HG02885 (cell line): ENCODE measurements around the gene TLL1.

Experiments
- ATAC-seq: cut with Tn5 transposase; IDR thresholded peaks from one replicate; pipeline ENCODE4 v1.9.1; 2021; ENCODE audit warnings: mild to moderate bottlenecking; ENCODE audit not compliant: unreplicated experiment, poor library complexity

Gene TLL1

GRCh38 chr4:165879641-165880040 is 6.6 kb downstream of the TLL1 start:
- ATAC-seq, result no peak

GRCh38 chr4:165894159-165894558 is 21.1 kb downstream of the TLL1 start:
- no peak for ATAC-seq

GRCh38 chr4:165905405-165906027 is 32.5 kb downstream of the TLL1 start:
- ATAC-seq, result no peak

- no peak for ATAC-seq
These were observed 33.2 kb downstream of the TLL1 start for GRCh38 chr4:165906272-165906671.

GRCh38 chr4:165909947-165910346 is 36.9 kb downstream of the TLL1 start:
- no peak for ATAC-seq

- no peak for ATAC-seq
These were observed 42.2 kb downstream of the TLL1 start for GRCh38 chr4:165915215-165915614.

- peak; percentile 40 for ATAC-seq
These were observed 48.5 kb downstream of the TLL1 start for GRCh38 chr4:165921546-165921945.

- ATAC-seq, result no peak
These were observed 49.7 kb downstream of the TLL1 start for GRCh38 chr4:165922747-165923146.

GRCh38 chr4:165926307-165926706 is 53.3 kb downstream of the TLL1 start:
- no peak for ATAC-seq

- no peak for ATAC-seq
These were observed 54.3 kb downstream of the TLL1 start for GRCh38 chr4:165927366-165927765.

- no peak for ATAC-seq
These were observed 54.8 kb downstream of the TLL1 start for GRCh38 chr4:165927815-165928214.

GRCh38 chr4:165928601-165929000 is 55.6 kb downstream of the TLL1 start:
- ATAC-seq, result no peak

GRCh38 chr4:165929662-165930061 is 56.6 kb downstream of the TLL1 start:
- ATAC-seq, result no peak

GRCh38 chr4:165931741-165932140 is 58.7 kb downstream of the TLL1 start:
- no peak for ATAC-seq

GRCh38 chr4:165944900-165945299 is 71.9 kb downstream of the TLL1 start:
- no peak for ATAC-seq

- no peak for ATAC-seq
These were observed 73.0 kb downstream of the TLL1 start for GRCh38 chr4:165945991-165946390.

GRCh38 chr4:165947019-165947418 is 74.0 kb downstream of the TLL1 start:
- ATAC-seq, result no peak

GRCh38 chr4:165953181-165953580 is 80.1 kb downstream of the TLL1 start:
- ATAC-seq, result no peak

GRCh38 chr4:165963621-165964020 is 90.6 kb downstream of the TLL1 start:
- ATAC-seq, result no peak

GRCh38 chr4:165964591-165964990 is 91.6 kb downstream of the TLL1 start:
- no peak for ATAC-seq

GRCh38 chr4:165965503-165965902 is 92.5 kb downstream of the TLL1 start:
- no peak for ATAC-seq

GRCh38 chr4:165966833-165967232 is 93.8 kb downstream of the TLL1 start:
- ATAC-seq, result no peak

GRCh38 chr4:165967486-165967885 is 94.4 kb downstream of the TLL1 start:
- no peak for ATAC-seq
